GM10266 (cell line): ENCODE data around the gene EHMT1.
A peak's percentile ranks its signal among the peaks of the same experiment; 100 is the strongest.

Experiments used
- DNase-seq: peaks from one replicate; pipeline ENCODE4 v3.0.0; 2012; ENCODE audit errors: extremely low spot score
- TF ChIP-seq, protein P1 (sequence below): IDR thresholded peaks from 2 replicates; pipeline ENCODE4 v1.5.1; 2012; ENCODE audit warnings: mild to moderate bottlenecking, low read depth; ENCODE audit not compliant: control insufficient read depth, insufficient read depth; ENCODE audit errors: missing control alignments

The EHMT1 gene

DNA sequence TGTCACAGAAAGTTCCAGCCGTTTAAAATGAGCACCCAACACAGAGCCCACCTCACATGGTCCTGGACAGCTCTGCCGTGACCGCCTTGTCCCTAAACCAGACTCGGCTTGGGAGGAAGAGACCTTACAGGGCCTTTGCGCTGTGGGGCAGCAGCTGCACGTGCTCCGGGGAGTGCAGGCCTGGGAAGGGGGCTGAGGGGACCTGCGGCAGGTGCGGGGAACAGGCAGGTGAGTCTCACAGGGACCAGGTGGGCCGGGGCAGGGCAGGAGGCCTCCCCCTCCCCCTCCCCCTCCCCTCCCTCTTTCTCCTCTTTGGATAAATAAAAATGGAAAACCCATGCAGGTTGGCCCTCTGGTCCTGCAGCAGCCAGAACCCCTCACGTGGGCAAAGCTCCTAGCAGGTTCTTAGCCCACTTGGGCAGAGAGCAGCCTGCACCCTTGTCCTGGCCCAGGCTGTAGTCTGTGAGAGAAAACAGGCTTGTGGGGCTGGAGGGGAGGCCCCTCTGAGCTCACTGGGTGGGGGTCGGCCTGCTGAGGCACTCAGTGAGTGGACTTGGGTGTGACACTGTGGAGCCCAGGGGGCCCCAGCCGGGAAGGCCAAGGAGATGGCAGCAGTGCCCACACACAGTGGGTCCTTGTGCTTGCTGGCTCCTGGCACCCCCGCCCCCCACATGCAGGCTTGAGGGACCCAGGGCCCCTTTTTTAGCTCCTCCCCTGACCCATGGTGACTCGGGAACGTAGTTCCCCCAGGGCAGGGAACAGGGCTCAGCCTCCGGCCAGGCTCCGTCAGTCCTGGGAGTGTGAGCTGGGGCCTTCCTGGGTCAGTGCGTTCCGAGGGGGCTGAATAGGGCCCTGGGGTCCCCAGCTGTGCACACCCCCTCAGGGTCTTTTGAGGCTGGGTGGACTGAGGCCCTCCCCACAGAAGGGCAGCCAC is 218.8 kb downstream of the EHMT1 start:
- TF ChIP-seq, protein P1, sequence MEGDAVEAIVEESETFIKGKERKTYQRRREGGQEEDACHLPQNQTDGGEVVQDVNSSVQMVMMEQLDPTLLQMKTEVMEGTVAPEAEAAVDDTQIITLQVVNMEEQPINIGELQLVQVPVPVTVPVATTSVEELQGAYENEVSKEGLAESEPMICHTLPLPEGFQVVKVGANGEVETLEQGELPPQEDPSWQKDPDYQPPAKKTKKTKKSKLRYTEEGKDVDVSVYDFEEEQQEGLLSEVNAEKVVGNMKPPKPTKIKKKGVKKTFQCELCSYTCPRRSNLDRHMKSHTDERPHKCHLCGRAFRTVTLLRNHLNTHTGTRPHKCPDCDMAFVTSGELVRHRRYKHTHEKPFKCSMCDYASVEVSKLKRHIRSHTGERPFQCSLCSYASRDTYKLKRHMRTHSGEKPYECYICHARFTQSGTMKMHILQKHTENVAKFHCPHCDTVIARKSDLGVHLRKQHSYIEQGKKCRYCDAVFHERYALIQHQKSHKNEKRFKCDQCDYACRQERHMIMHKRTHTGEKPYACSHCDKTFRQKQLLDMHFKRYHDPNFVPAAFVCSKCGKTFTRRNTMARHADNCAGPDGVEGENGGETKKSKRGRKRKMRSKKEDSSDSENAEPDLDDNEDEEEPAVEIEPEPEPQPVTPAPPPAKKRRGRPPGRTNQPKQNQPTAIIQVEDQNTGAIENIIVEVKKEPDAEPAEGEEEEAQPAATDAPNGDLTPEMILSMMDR, result no peak

DNA sequence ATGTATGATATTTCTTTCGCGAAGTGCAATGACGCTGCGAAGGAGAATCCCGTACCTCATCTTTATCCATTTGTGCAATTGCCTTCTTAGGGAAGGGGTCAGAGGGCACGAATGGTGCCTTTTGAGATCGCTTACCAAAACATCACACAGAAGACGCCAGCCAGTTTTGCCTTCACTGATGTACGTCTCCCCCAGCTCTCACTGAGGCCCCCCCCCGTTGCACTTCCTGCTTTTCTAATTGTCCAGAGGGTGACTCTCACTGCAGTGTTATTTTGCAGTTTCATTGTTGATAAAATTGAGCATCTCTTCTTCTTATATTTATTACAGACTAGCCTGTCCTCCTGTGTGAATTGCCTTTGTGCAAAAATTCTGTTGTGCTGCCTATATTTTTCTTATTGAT is 219.8 kb downstream of the EHMT1 start:
- TF ChIP-seq, protein P1, result no peak
- no peak for DNase-seq

More for the DNA sequence above, 218.8 kb downstream of the EHMT1 start:
- DNase-seq, result peak; percentile 19

DNA sequence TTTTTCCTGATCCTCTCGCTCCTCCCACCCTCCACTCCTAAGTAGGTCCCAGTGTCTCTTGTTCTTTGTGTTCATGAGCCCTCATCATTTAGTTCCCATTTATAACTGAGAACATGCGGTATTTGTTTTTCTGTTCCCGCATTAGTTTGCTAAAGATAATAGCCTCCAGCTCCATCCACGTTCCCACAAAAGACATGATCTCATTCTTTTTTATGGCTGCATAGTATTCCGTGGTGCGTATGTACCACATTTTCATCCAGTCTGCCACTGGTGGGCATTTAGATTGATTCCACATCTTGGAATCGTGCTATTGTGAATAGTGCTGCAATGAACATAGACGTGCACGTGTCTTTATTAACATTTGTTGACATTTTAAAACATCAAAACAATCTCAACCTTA is 224.6 kb downstream of the EHMT1 start:
- no peak for DNase-seq
- TF ChIP-seq, protein P1, result no peak

DNA sequence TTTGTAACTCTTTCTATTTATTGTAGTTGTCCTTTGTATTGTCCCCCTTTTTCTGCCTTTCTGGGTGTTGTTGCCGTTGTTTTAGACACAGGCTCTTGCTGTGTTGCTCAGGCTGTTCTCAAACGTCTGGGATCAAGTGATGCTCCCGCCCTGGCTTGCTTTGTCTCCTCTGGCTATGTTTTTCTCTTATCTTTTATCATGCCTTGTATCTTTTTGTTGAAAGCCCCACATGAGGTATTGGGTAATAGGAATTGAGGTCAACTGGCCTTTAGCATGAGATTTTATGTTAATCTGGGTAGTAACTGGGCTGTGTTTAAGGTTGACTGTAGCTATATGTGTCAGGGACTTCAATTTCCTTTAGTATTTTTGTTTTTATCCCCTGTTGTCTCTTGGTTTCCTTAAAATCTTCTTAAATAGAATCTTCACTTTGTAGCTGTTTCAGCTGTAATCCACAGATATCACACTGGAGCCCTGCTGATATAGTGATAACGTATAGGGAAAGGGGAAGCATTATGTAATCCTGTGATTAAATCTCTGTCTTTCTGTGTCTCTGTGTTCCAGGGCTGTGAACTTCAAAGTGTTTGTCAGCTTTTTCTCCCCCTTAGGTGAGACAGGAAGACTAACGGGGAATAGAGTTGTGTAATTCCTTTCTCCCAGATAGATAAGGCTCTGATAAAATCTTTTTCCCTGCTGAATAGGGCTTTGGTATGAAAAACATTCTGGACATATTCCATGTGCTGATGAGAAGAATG is 232.9 kb downstream of the EHMT1 start:
- TF ChIP-seq, protein P1, result no peak
- no peak for DNase-seq

DNA sequence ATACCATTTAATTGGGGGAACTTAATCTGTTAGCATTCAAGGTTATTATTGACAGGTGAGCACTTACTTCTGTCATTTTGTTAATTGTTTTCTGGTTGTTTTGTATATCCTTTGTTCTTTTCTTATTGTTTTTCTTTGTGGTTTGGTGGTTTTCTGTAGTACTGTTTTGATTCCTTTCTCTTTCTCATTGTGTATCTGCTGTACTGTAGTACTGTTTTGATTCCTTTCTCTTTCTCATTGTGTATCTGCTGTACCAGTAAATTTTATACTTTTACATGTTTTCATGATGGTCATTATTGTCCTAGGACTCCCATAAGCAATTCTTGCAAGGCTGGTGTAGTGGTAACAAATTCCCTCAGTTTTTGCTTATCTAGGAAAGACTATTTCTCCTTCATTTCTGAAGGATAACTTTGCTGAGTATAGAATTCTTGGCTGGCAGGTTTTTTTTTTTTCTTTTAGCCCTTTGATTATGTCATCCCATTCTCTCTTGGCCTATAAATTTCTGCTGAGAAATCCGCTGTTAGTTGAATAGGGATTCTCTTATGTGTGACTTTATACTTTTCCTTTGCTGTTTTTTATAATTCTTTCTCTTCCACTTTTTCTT is 234.7 kb downstream of the EHMT1 start:
- TF ChIP-seq, protein P1, result no peak
- no peak for DNase-seq

DNA sequence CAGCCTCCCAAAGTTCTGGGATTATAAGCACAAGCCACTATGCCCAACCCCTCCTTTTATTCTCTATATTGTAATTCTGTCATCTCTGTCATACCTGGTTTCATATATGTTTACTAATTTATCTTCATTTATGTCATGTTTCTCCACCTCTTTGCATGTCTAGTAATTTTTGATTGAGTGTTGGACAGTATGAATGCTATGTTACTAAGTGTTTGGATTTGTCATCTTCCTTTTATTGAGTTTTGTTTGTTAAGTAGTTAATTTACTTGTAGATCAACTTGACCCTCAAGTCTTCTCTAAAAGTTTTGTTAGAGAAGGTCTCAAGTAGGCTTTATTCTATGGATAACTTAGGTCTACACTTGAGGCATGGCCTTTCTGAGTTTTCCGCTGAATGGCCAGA is 241.6 kb downstream of the EHMT1 start:
- no peak for DNase-seq
- TF ChIP-seq, protein P1, result no peak
